ENCODE results near the gene RACGAP1.

DNA sequence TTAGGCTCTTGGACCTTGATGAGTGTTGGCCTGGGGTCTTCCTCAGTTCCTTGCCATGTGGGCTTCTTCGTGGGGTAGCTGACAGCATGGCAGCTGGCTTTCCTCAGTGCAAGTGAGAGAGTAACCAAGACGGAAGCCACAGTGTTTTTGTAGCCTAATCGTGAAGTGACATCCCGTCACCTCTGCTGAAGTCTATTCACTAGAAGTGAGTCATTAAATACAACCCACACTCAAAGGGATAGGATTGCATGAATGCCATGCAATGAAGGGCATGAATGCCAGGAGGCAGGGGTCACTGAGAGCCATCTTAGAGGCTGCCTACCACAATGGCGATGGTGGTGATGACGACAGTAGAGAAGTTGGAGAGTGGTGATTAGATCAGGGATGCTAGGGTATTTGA, 18.6 kb upstream of the RACGAP1 start:
- no peak for TF ChIP-seq EZH2 (IDR thresholded peaks at IDR 0.05; ENCODE audit: insufficient read depth, poor library complexity, severe bottlenecking)
- TF ChIP-seq EZH2phosphoT487 (IDR thresholded peaks at IDR 0.05; ENCODE audit: insufficient read depth, low read depth), result no peak

All from GM23248 (cell line).